KG1 (cell line): ENCODE data around the gene KDM2A.

Experiments used
- DNase-seq: peaks from one replicate; lab custom pipeline; 2025; lab: John Stamatoyannopoulos, UW

The KDM2A gene

DNA sequence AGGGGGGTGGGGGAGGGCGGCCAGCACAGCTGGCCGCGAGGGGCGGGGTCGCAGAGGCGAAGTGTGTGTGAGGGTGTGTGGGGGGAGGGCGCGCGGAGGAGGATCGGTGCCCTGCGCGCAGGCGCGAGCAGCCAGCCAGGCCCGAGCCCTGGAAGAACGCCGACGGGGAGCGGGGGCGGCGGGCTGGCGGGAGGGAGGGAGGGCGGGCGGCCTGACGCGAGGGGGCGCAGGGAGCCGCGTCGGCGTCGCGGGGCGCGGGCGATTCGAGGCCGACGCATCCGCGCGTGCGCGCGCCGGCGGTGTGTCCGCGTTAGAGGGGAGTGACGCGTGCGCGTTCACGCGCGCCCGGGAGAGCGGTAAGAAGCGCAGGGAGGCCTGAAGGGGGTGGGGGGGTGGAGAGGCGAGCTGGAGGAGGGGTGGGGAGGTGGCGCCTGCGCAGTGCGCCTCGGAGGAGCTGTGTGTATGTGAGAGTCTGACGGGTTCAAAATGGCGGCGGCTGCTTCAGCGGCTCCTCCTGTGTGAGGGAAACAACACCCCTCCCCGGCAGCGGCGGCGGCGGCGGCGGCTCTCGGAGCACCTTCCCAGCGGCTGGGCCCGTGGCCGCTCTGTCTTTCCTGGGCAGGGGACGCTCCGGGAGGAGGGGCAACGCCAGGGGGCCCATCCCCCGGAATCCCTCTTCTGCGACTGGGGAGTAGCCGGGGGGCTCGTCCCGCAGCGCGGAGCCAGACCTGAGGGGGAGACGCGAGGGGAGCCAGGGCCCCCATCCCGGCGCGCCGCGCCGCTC, at the start of gene KDM2A:
KDM2A (plus strand) TSS at position 463 of the 784 bp plus-strand sequence. CDS start 2,054 bp downstream, outside the sequence.
- peak; percentile 99 for DNase-seq

DNA sequence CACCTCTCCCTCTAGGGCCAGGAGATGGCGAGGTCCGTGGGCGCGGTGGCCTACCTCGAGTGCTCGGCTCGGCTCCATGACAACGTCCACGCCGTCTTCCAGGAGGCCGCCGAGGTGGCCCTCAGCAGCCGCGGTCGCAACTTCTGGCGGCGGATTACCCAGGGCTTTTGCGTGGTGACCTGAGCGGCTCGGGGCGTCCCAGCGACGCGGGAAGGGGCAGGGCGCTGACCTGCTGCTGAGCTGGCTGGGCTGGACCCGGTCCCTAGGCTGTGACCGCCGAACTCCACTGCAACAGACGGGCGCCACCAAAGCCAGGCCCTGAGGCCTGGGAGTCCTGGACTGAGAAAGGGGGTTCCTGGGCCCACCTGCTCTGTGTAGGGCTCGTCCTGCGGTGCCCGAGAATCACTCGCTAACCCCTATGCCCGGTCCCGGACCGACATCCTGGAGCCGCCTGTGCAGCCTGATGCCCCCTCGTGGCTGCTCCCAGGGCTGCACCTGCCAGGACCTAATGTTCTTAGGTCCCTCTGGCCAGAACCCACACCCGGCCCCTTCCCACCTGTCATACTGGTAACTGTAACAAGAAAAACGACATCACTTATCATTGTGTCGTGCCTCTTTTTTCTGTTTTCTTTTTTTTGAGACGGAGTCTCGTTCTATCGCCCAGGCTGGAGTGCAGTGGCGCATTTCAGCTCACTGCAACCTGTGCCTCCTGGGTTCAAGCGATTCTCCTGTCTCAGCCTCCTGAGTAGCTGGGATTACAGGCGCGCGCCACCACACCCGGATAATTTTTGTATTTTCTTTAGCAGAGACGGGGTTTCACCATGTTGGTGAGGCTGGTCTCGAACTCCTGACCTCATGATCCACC, 47.4 kb upstream of the KDM2A start:
- DNase-seq: no peak

DNA sequence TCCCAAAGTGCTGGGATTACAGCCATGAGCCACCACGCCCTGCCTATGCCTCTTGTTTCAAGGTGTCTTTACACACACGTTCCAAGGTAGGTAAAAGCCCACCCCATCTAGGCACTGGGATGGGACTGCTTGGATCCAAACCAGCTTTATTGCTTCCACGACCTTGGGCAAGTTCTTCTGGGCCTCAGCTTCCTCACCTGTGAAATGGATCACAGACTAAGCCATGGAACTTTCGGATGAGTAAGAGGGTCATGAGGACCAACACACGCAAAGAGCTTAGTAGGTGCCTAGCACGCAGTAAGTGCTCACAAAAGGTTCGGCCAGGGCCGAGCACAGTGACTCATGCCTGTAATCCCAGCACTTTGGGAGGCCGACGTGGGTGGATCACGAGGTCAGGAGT, 46.8 kb upstream of the KDM2A start:
- DNase-seq: no peak

DNA sequence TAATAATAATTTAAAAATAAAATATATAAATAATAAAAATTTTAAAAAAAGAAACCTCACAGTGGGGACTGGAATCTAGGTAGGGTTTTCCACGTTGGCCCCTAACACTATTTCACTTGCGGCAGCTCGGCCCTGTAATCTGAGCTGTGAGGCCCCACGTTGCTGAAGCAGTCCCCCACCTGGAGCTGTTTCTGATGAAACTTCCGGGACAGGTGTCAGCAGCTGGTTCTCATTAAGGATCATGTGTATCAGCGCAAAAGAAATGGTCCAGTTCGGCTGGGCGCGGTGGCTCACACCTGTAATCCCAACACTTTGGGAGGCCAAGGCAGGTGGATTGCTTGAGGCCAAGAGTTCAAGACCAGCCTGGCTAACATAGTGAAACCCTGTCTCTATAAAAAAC, 45.2 kb upstream of the KDM2A start:
- no peak for DNase-seq

DNA sequence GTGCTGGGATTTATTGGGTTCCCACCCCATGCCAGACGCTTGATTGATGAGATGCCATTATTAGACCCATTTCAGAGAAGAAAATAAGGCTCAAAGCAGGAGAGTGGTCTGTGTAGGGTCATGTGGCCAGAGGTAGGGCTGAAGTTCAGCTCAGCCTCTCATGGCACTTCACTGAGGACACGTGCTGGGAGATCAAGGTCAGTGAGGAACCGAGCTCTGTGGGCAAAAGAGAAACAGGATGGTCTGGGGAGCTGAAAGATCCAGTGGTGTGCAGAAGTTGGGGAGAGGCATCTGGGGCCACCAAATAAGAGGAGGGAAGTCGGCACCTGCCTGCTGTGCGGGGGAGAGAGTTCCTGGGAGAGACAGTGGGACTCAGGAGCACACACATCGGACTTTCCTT, 42.9 kb upstream of the KDM2A start:
- DNase-seq: no peak

DNA sequence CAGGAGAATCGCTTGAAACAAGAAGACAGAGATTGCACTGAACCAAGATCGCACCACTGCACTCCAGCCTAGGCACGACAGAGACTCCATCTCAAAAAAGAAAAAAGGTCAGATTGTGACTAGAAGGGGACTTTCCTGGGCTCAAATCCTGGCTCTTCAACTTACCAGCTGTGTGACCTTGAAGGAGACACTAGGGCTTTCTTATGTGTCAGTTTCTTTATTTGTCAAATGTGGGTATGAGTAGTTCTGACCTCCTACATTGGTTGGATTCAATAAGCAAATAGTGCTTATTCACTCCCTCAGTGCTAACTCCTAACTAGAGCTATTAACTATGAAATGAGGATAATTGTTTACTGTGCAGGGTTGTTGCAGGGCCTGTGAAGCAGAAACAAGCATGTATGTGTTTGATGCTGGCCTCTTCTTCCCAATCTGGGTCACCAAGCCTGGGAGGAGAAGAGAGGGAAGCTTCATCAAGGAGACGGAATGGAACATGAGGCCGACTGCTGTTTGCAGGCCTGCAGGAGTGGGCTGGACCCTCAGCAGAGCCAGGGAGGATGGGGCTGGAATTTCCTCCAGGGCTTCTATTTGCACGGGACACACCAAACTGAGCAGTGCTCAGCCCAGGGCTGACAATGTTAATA, 39.9 kb upstream of the KDM2A start:
- DNase-seq: no peak

DNA sequence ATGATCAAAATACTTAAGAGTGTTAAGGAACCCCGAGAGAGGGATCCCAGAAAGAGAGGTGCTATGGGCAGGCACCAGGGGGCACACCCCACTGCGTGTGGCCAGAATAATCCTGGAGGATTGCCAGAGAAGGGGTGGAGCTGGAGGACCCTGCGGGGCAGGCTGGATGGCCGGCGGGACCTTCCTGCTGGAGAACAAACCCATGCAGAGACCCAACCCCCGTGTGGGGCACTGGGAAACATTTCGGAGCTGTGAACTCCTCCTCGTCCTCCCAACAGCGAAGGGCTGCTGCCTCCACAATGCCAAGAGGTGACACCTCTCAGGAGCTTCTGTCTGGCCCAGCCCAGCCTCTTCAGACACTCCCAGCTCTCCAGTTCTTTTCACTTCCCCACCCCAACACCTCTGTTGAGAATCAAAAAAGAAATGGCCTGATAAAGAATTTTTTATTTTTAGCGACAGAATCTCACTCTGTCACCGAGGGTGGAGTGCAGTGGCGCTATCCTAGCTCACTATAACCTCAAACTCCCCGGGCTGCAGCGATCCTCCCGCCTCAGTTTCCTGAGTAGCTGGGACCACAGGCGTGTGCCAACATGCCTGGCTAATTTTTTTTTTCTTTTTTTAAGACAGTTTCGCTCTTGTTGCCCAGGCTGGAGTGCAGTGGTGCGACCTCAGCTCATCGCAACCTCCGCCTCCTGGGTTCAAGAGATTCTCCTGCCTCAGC, 36.8 kb upstream of the KDM2A start:
- DNase-seq: no peak

DNA sequence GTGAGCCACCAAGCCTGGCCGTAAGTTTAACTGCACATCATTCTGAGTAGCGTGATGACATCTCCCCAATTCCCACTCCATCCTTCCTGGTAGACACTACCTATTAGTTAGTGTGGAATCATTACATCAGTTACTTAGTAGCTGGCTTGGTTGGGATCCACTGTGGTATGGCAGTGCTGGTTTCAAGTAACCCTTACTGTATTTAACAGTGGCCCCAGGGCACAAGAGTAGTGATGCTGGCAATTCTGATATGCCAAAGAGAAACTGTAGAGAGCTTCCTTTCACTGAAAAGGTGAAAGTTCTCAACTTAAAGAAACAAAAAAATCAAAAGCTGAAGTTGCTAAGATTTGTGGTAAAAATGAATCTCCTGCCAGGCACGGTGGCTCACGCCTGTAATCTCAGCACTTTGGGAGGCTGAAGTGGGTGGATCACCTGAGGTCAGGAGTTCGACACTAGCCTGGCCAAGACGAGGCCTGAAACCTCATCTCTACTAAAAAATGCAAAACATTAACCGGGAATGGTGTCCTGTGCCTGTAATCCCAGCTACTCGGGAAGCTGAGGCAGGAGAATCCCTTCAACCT, 35.2 kb upstream of the KDM2A start:
- DNase-seq: no peak

DNA sequence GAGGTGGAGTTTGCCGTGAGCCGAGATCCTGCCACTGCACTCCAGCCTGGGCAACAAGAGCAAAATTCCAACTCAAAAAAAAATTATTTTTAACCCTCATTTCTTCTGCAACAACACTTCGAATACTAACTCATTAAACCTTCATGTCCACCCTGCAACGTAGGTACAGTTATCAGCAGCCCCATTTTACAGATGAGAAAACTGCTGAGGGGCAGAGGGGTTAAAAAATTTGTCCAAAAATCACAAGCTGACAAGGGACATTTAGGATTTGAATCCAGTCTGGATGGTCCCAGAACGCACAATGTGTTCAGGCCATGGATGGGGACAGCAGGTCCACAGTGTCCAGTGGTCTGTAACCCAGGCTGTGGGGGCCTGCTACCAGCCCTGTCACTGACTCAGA, 33.4 kb upstream of the KDM2A start:
- no peak for DNase-seq

DNA sequence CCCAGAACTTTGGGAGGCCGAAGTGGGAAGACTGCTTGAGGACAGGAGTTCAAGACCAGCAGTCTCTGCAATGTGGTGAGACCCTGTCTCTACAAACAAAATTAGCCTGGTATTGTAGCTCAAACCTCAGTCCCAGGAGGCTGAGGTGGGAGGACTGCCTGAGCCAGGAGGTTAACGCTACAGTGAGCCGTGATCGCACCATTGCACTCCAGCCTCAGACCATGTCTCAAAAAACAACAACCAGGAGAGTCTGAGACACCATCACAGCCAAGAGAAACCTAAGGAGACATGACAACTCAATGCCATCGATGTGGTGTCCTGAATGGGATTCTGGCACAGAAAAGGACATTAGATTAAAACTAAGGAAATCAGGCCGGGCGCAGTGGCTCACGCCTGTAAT, 28.3 kb upstream of the KDM2A start:
- no peak for DNase-seq

DNA sequence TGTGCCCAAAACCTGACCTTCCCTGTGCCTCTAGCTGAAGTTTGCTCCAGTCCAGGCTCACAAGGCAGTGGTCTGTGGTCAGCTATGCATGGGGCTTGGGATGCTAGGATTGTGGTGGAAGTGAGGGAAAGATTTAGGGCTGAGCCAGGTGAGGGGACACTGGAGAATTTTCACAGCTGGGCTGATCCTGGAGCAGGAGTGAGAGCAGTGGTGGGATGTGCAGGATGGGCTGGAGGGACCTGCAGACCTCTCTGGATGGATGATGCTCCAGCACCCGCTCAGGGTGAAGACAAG, 23.9 kb upstream of the KDM2A start:
- DNase-seq: no peak

DNA sequence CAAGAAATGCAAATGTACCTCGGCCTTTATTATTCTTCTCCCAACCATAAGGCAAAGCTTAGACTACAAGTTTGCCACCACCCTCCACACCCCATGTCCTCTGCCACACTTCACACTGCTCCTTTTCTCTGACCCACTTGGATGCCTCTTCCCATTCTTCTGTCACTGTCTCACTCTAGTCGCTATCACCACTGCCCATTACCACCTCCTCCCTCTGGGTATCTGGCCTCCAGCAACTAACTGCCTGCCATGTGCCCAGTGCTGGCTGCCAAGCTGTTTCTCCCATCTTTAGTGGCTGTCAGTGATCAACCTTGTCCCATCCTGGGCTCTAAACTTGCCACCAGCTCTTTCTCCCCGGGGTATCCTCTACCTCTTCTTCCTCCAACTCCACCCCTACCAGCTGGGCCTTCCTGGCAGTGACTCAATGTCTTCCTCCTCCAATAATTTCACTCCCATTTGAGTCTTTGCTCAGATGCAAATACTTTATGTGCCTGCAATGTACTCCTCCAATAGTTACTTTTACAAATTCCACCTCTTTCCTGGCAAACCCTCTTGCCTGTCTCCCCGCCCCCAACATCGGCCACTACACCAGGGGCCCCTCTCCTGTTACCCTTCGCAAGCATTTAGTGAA, 20.1 kb upstream of the KDM2A start:
- no peak for DNase-seq

DNA sequence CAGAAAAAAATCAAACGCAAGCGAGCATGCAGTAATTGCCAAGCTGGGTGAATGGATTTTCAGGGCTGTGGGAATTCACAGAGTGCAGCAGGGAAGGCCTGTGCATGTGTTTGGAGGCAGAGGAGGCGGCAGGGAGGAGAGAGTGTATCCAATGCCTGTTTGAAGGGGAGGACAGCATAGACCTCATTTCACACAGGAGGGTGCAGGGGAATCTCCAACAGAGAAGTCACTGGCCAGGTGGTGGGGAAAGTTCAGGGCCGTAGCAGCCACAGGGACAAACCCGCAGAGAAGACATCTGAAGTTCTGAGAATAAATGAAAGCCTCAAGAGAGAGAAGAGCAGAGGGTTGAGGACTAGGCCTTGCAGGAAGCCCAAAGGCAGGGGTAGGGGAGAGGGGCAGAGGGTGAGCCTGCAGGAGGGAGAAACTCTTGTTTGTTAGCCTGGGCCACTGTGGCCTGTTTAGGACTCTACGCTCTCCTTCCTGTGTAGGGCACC, 19.2 kb upstream of the KDM2A start:
- DNase-seq: no peak

DNA sequence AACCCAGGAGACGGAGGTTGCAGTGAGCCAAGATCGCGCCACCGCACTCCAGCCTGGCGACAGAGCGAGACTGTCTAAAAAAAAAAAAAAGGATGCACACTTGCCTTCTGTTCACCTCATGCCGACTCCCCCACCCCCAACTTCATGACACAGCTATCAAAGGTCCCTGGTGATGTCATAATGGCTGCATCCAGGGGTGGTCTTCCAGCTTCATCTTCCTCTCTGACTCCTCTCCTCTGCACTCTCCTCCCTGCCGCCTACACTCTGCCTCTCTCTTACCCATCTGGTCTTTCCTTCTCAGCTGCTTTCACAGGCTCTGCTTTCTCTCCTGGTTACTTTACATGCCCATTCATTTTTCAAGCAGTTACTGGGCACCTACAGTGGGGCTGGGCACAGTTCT, 16.4 kb upstream of the KDM2A start:
- no peak for DNase-seq

DNA sequence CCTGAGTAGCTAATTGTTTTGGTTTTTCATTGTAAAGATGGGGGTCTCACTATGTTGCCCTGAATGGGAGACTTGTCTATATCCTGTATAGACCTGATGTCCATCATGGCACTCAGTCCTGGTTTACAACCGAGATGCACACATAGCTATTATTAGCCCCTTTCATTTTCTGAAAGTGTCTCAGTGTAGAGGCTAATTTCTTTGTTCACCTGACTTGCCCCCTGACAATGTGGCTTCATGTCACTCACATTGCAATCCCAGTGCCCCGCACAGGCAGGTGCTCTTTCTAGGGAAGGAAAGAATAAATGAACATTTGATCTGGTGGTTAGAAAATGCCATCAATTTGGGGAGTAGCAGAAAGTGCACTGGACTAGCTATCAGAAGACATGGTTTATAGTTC, 13.1 kb upstream of the KDM2A start:
- no peak for DNase-seq

DNA sequence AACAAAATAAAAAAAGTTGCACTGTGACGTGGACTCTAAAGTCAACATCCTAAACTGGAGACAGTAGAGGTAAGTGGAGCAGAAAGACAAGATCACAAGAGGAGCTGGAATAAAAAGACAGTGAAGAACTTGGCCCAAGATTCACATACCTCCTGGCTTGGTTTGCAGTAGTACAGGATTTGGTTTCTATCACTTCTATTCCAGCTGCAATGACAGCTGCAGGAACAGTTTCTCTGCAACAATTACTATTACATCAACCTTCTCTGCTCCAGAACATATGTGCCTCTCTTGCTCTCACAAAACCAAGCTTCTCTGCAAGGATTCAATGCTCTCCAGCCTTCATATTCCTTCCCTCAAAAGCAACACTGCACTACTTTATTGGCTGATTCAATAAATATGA, 7.8 kb upstream of the KDM2A start:
- no peak for DNase-seq

DNA sequence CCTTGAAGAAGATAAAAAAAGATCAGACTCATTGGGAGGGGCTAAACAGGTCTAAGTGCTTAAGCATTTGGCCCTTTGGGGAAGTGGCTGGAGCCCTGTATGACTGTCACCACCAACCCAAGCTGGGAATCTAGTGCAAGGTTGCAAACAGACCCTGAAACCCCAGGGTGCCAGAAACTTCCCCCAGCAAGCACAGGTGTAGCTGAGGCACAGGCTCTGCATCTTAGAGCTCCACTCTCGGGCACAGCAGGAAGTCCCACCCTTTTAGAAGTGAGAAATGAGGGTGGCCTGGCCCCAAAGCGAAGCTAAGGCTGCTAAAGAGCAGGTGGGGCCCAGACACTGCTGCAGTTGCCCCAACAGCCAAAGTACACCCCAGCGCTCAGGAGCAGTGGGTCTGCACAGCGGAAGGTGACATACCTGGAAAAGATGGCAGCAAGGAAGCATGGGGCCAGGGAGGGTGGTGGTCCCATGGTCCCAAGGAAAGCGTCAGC, 5.8 kb upstream of the KDM2A start:
- no peak for DNase-seq

DNA sequence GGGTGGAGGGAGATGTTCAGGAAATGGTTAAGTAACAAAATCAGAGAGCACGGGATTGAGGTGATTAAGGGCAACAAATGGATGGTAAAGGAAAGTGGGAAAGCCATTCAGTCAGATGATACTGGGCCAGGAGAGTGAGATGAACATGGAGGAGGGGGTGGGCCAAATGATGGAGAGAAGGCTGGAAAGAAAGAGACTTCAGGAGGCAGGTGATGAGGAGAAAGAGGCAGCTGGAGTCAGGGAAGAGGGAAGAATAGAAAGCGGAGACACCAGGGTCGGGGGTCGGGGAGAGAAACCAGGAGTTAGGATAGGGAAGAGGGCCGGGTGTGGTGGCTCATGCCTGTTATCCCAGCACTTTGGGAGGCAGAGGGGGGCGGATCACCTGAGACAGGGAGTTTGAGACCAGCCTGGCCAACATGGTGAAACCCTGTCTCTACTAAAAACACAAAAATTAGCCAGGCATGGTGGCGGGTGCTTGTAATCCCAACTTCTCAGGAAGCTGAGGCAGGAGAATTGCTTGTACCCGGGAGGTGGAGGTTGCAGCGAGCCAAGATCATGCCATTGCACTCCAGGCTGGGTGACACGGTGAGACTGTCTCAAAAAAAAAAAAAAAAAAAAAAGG, 4.7 kb upstream of the KDM2A start:
- no peak for DNase-seq

DNA sequence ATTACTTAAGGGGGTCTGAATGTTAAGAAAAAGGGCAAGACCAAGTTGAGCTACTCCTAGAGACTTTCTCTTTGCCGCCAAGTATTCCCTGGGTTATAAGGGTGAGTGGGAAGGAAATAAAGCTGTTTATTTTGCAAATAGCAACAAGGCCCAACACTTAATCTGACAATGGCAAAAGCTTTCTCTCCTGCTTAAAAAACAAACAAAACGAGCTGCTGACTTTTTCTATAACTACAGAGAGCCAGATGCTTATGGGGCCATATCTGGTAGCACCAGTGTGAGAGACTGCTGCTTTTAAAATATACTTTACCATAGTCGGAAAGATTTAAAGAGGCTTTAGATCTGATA, 2.3 kb upstream of the KDM2A start:
- DNase-seq: no peak

DNA sequence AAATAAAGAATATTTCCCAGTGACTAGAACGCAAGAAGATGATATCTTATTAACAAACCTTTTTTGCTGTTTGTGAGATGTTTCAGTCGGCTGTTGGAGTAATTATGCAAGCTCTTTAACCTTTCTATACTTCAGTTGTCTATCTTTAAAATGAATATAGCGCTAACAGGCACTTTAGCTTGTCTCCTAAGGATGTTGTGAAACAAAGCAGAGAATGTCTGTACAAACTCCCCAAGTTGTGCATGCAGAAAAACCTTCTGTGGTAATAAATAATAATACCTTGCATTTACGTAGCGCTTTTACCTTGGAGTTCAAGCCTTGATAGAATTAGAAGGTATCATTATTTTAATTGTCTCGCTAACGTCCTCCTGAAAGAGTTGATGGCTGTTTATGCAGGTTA, 1.9 kb upstream of the KDM2A start:
- no peak for DNase-seq

DNA sequence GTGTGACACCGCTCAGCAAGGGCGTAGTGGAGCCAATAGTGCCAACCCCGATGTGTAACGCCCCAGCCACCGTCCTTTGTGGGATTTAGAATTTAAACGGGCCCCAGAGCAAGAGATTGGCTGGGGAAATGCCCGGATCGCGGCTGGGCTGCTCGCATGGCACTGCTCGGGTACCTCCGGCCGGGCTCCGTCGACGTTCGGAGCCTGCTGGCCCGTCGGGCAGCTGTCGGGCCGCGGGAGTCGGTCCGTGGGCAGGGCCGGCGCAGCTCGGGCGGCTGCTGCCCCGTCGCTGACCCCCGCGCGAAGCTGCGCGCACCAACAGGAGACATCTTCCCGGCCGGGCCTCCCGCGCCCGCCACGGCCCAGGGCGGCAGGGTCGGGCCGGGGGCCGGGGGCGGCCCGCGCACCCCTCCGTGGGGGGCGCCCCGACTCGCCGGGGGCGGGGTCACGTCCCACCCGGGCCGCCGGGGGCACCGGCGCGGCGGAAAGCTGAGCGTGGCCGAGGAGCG, 1.3 kb upstream of the KDM2A start:
- DNase-seq: peak; percentile 78
